Skin of body (tissue), 2 donors: ENCODE measurements around the gene EPS8L3. TPM values are rescaled to one million over a fixed set of nuclear protein-coding genes. Genes with fewer than 3 reads are reported as not detected.
"Not testable (repeated sequence)": the region's sequence is repeated elsewhere in the genome, so short reads cannot be mapped to it uniquely, and the experiment has no call there.

Source experiments
- DNase-seq: peaks from one replicate; lab custom pipeline; 2025; lab: John Stamatoyannopoulos, UW
- total RNA-seq: library from RNA; depleted of rRNA; stranded (reverse); fragments of >200 nt; gene quantifications from one replicate; pipeline ENCODE4 v1.2.3, GENCODE V29; 2014

The EPS8L3 gene
- total RNA-seq, 1 donor from 2014 or later: not detected

DNA sequence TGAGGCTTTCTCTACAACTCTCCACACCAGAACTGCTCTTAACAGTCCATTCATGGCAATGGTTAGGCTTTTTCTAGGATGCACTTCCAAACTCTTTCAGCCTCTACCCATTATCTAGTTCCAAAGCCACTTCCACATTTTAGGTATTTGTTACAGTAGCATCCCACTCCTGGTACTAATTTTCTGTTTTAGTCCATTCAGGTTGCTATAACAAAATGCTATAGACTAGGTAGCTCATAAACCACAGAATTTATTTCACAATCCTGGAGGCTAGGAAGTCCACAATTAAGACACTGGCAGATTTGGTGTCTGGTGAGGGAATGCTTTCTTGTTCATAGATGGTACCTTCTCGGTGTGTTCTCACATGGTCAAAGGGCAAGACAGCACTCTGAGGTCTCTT, 17.3 kb upstream of the EPS8L3 start:
- DNase-seq: no peak

DNA sequence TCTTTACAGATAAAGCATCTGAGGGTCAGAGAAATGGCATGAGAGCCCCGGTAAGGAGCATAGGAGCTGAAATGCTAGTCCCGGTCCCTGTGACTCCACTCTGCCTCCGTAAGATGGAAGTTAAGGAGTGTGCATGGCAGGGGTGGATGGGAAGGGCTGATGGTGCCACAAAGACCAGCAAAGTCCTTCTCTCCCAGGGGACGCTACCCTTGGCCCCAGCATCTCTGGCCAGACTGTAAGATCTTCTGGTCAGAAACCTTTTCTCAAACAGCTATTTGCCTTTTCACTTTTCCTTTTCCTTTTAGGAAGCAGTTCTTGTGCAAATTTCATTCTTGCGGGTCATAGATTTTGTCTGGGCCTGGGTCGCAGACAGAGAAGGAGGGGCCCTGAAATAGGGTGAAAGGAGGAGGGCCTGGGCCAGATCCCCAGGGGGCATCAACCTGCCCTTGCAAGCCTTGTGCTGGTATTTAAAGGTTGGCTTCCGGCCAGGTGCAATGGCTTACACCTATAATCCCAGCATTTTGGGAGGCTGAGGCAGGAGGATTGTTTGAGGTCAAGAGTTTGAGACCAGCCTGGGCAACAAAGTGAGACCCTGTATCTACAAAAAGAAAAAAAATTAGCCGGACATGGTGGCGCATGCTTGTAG, 14.4 kb upstream of the EPS8L3 start:
- DNase-seq: no peak

DNA sequence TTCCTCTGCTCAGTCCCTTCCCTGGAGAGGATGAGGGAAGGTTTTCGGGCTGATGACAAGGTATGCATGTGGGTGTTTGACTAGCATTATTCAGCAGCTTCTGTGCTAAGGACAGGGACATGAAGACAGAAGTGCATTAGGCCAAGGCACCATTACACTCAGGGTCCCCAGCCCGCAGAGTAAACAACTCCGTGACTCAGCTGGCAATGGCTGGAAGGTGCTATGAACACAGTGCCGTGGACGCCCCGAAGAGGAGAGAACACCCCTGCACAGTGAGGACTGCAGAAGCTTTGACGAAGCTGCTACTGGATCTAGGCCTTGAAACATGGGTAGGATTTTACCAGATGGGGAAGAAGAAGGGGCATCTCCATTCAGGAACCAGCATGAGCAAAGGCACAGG, 13.7 kb upstream of the EPS8L3 start:
- DNase-seq: no peak

- peak; percentile 63 for DNase-seq
Observed at GRCh38 chr1:109776911-109777310, 13.2 kb upstream of the EPS8L3 start.

GRCh38 chr1:109776206-109776835, 12.6 kb upstream of the EPS8L3 start:
- no peak for DNase-seq

- no peak for DNase-seq
Observed at GRCh38 chr1:109775398-109775797, 11.7 kb upstream of the EPS8L3 start.

GRCh38 chr1:109773900-109774485, 10.3 kb upstream of the EPS8L3 start:
- DNase-seq: no peak

DNA sequence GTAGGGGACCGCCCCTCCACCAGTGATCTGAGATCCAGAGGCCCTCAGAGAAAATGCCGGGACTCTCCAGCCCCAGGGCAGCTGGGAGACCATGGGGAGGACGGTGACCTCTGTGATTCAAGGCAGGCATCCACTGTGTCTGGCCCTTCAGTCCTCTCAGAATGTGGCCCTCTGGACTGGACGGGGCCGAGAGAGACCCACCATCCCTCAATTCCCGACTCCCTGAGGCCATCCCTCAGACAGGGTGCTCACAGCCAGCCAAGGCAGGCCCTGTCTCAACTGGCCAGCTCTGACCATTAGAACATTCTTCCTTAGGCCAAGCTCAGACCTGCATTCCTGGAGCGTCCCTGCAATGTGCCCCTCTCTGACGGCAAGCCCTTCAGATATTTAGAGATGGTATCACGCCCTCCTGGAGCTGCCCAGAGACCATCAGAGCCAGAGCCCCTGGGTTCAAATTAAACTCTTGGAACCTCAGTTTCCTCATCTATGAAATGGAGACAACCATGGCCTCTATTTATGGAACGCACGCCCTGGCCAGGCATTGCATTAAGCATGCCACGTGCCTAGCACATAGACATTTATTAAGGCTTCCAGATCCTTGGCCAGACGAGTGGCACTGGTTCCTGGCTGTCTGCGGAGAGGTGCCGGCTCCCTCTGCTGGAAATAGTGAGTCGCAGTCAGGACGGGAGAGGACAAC, 9.6 kb upstream of the EPS8L3 start:
- peak; percentile 70 for DNase-seq

DNA sequence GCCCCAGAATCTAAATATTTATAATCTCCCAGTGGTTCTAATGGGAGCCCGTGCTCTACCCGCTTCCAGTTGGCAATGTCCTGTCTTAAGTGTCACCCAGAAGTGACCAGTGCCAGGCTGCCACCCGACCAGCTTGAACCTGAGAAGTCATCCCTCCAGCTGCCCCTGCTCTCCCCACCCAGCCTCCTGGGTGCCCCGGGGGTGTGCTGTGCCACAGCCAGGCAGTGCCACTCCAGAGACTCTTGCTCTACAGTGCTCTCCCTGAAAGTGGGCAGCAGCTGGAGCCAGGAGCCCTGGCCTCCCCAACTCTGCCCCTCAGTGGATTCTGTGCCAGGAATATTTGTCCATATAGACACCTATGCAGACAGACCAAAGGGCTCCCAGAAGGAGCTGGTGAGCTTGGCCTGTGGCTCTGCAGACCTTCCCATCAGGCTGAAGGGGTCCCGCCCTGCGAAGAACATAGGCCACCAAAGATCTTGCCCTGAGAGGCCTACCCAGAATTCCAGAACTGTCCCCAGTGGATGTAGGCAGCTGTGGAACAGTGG, 9.0 kb upstream of the EPS8L3 start:
- DNase-seq: no peak

GRCh38 chr1:109771712-109772657, 8.3 kb upstream of the EPS8L3 start:
- DNase-seq: no peak

- DNase-seq: no peak
Observed at GRCh38 chr1:109770331-109771095, 6.8 kb upstream of the EPS8L3 start.

DNA sequence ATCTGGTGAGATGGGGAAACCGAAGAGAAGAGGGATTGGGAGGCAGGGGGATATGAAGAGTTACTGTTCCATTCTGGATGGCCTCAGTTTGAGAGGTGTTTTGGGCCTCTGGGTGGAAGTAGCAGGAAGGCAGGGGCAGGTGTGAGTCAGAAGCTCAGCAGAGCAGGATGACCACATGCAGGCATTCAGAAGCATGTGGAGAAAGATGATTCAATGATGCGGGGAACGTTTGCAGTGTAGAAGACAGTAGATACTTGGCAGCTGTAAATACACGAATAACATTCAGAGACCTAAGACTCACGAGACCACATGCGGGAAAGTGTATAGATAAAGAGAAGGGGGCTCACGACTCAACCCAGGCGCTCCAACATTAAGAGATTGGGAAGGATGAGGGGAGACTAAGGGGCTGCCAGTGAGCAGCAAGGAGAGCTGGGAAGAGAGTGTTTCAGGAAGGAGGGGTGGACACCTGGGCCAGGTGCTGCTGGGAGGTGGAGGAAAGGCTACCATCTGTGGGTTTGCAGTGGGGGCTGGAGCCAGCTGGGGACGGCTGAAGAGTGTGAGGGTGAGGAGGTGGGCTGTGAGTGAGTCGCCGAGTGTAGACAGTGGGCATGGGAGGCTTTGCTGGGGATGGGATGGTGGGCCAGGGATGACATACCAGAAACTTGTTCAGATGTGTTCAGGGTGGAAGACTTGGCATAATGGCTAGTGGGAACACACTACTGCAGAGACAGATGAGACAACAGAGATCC, 5.8 kb upstream of the EPS8L3 start:
- no peak for DNase-seq

DNA sequence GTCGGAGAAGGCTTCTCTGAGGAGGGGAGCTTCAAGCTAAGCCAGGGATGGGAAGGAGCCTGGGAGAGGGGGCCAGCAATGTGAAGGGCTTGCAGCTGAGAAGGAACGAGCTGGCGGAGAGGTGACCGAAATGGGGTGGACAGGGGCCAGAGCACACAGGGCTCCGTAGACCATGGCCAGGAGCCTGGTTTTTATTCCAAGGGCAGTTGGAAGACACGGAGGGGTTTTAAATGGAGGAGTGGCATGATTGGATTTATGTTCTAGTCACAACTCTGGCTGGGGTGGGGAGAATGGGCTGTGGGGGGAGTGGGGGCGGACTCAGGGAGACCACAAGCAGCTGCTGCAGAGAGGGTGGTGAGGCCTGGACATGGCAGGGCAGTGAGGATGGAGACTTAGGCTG, 5.1 kb upstream of the EPS8L3 start:
- no peak for DNase-seq

- DNase-seq: no peak
Observed at GRCh38 chr1:109768335-109768650, 4.6 kb upstream of the EPS8L3 start.

DNA sequence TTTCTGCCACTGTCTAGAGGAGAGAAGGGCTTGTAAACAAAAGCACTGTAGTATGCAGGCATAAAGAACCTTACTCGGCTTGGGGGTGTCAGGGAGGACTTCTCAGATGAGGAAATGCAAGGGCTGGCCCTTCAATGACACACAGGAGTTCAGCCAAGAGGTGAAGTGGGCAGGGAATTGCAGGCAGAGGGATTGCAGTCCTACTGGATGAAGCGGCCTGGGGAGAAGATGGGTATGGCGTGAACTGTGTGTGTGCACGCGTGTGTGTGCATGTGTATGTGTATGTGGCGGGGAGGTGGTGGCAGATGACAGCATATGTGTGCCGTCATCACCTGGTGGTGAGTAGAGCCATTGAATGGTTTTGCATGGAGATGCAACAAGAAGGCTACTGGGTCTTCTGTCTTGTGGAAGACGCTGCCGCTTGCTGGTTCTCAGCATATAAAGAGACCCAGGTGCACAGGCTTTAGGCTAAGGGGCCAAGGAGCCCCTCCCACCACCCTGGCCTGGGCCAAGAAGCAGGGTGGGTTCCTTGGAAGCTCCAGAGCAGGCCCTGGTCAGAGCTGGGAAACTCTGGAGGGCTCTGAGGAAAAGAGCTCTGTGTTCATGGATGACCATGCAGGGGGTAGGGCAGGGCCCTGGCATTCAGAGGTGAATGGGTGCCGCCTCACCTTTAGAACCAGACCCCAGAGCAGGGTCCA, 4.1 kb upstream of the EPS8L3 start:
- no peak for DNase-seq

DNA sequence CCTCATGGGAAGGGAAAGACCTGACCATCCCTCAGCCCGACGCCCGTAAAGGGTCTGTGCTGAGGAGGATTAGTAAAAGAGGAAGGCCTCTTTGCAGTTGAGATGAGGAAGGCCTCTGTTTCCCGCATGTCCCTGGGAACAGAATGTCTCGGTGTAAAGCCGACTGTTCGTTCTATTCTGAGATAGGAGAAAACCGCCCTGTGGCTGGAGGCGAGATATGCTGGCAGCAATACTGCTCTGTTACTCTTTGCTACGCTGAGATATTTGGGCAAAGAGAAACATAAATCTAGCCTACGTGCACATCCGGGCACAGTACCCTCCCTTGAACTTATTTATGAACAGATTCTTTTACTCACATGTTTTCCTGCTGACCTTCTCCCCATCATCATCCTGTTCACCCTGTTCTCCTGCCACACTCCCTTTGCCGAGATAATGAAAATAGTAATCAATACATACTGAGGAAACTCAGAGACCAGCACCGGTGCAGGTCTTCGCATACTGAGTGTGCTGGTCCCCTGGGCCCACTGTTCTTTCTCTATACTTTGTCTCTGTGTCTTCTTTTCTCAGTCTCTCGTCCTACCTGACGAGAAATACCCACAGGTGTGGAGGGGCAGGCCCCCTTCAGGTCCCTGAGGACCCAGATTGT, 3.4 kb upstream of the EPS8L3 start:
- not testable (repeated sequence) for DNase-seq

GRCh38 chr1:109765896-109766615, 2.3 kb upstream of the EPS8L3 start:
- no peak for DNase-seq

DNA sequence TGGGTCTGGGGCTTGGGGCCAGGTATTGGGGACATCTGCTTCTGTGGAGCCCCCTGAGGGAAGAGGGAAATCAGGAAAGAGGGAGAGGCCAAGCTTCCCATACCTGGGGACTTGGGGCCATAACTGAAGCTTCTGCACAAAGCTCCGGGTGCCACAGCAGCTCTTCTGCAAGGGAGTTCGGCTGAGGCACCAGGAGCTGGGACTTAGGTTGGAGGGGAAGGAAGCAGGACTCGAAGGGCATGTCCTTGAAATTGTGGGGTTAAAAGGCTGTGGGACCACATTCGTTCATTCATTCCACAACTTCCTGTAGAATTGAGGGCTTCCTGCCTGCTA, 1.7 kb upstream of the EPS8L3 start:
- no peak for DNase-seq
